Spinal cord (tissue), 10 donors: ENCODE data around the gene OR10J4. TPM values are rescaled to one million over a fixed set of nuclear protein-coding genes. Genes with fewer than 3 reads are reported as not detected.
A peak's percentile ranks its signal among the peaks of the same experiment; 100 is the strongest.

Experiments used
- DNase-seq, 6 donors: peaks; one replicate each; pipeline versions ENCODE4 v3.0.0 to v3.0.0-alpha.2; 2013 to 2015; ENCODE audit warnings: low spot score in 6 of 6, low read depth in 4 of 6
- H3K27ac ChIP-seq: one replicate; pipeline ENCODE4 v1.5.1; 2013; ENCODE audit warnings: low read depth, low read length, control low read depth
- H3K27me3 ChIP-seq: one replicate; pipeline ENCODE4 v1.6.1; 2013; ENCODE audit warnings: low read length; ENCODE audit not compliant: control insufficient read depth, insufficient read depth
- H3K36me3 ChIP-seq: one replicate; pipeline ENCODE4 v1.6.1; 2013; ENCODE audit warnings: low read length; ENCODE audit not compliant: control insufficient read depth, insufficient read depth
- H3K4me1 ChIP-seq: one replicate; pipeline ENCODE4 v1.6.1; 2013; ENCODE audit warnings: low read length; ENCODE audit not compliant: control insufficient read depth, insufficient read depth
- H3K4me3 ChIP-seq: one replicate; pipeline ENCODE4 v1.5.1; 2013; ENCODE audit warnings: low read depth, low read length, control low read depth
- H3K9me3 ChIP-seq: one replicate; pipeline ENCODE4 v1.6.1; 2013; ENCODE audit warnings: low read length; ENCODE audit not compliant: control insufficient read depth, insufficient read depth
- WGBS: methylation state at CpG from one replicate; pipeline ENCODE4 v1.1.5; 2013; ENCODE audit warnings: missing lambda C conversion rate; ENCODE audit not compliant: insufficient coverage; 5-methylcytosine and 5-hydroxymethylcytosine counted together
- long read RNA-seq, 4 donors: transcript quantifications; one replicate each; lab custom pipeline, GENCODE V29; 2026
- polyA plus RNA-seq, 2 donors: library from polyadenylated mRNA; unstranded; fragments of 120-200 nt; gene quantifications; one replicate each; pipeline ENCODE4 v1.2.1, GENCODE V29; 2013; ENCODE audit not compliant: insufficient read length in 2 of 2
- total RNA-seq, 2 donors: library from RNA; depleted of rRNA in 1 of 2; stranded (reverse); fragments of 120-200 nt in 1 of 2; fragments of >200 nt in 1 of 2; gene quantifications; one replicate each; pipeline versions ENCODE4 v1.2.3 to v1.2.4, GENCODE V29; 2013 to 2014
- donor health status: healthy.

Gene OR10J4
- total RNA-seq (not detected), polyA plus RNA-seq (not detected)
- long read RNA-seq, donor 1 = 0 reads
- long read RNA-seq, donor 2, partial matches to known transcripts = 0 of 2 reads
- long read RNA-seq, donor 2, other reads (novel, unspliced or antisense) = 0 of 2 reads
- long read RNA-seq, donor 3 = 0 reads
- long read RNA-seq, donor 4 = 0 reads

GRCh38 chr1:159431904-159432303 is at the start of gene OR10J4:
Gene OR10J4 (plus strand): TSS chr1:159432204.
- no CpG with 5 or more reads among the region's 1 CpG for WGBS
- Histone ChIP-seq H3K36me3 (no peaks in the 10 kb centered on the region), H3K4me1 (no peaks in the 10 kb centered on the region), H3K27me3 (no peaks in the 10 kb centered on the region), H3K4me3 (no peak within 1 kb of the TSS), H3K9me3 (no peaks in the 10 kb centered on the region), H3K27ac (no peak within 1 kb of the TSS)
- DNase-seq = no peak

- Histone ChIP-seq H3K27me3 (no peaks in the 10 kb centered on the region), H3K4me3 (no peak overlapping the region), H3K27ac (no peak overlapping the region), H3K4me1 (no peaks in the 10 kb centered on the region), H3K36me3 (no peaks in the 10 kb centered on the region), H3K9me3 (peaks cover 2% of the 10 kb centered on the region)
- WGBS = no CpG with 5 or more reads among the region's 2 CpGs
- DNase-seq = no peak
These were observed 25.2 kb upstream of the OR10J4 start for GRCh38 chr1:159406821-159407220.

DNA sequence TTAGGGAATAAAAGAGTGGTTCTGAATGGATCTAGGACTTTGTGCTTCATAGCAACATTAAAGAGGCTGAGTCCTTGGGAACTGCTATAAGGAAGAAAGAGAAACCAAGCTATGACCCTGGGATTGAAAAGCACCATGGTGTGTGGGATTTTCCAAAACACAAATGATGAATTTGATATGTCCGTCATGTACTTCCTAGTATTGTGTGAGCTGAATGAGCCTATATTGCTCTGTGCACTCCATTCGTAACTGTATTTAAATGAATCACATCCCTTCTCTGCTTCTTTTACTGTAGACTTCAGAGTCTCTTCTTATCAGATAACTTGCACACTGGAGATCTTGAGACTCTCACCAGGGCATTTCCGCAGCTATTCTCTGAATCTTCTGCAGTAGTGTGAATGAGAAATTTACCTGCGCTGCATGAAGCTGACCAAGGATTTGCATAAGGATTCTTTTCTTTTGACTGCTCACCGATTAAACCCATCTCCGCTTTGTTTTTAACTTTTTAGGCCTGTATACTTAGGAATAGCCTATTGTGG is 23.1 kb upstream of the OR10J4 start:
- no peak overlapping the region for H3K4me3 ChIP-seq
- DNase-seq = no peak
- WGBS = no CpG with 5 or more reads among the region's 6 CpGs

GRCh38 chr1:159421821-159422220 is 10.2 kb upstream of the OR10J4 start:
- WGBS = 81% methylated on average over 8 of the region's 8 CpGs
- Histone ChIP-seq H3K9me3 (peaks cover 4% of the 10 kb centered on the region), H3K4me1 (no peaks in the 10 kb centered on the region), H3K27me3 (no peaks in the 10 kb centered on the region), H3K36me3 (no peaks in the 10 kb centered on the region), H3K27ac (no peak overlapping the region), H3K4me3 (no peak overlapping the region)
- no peak for DNase-seq

More for the DNA sequence above, 23.1 kb upstream of the OR10J4 start:
- no peaks in the 10 kb centered on the region for H3K4me1 ChIP-seq
- no peaks in the 10 kb centered on the region for H3K9me3 ChIP-seq
- H3K36me3 ChIP-seq = no peaks in the 10 kb centered on the region
- no peaks in the 10 kb centered on the region for H3K27me3 ChIP-seq
- H3K27ac ChIP-seq = no peak overlapping the region

GRCh38 chr1:159428536-159428935 is 3.5 kb upstream of the OR10J4 start:
- no peaks in the 10 kb centered on the region for H3K9me3 ChIP-seq
- no peaks in the 10 kb centered on the region for H3K27me3 ChIP-seq
- 67% methylated on average over 3 of the region's 3 CpGs for WGBS
- no peaks in the 10 kb centered on the region for H3K36me3 ChIP-seq
- H3K4me1 ChIP-seq = no peaks in the 10 kb centered on the region
- H3K27ac ChIP-seq = no peak overlapping the region
- DNase-seq = peak in 1 of 6 donors; percentile 8
- H3K4me3 ChIP-seq = no peak overlapping the region

GRCh38 chr1:159429074-159429861 is 2.7 kb upstream of the OR10J4 start:
- H3K9me3 ChIP-seq = no peaks in the 10 kb centered on the region
- DNase-seq = no peak
- no peak overlapping the region for H3K27ac ChIP-seq
- H3K36me3 ChIP-seq = no peaks in the 10 kb centered on the region
- no peaks in the 10 kb centered on the region for H3K4me1 ChIP-seq
- no peak overlapping the region for H3K4me3 ChIP-seq
- no peaks in the 10 kb centered on the region for H3K27me3 ChIP-seq
- 97% methylated on average over 4 of the region's 4 CpGs for WGBS

- 85% methylated on average over 3 of the region's 6 CpGs for WGBS
- no peak for DNase-seq
- no peaks in the 10 kb centered on the region for H3K27me3 ChIP-seq
These were observed 1.0 kb upstream of the OR10J4 start for GRCh38 chr1:159430985-159431384.

GRCh38 chr1:159436469-159436868 is 4.5 kb downstream of the OR10J4 start:
- DNase-seq = no peak
- no peaks in the 10 kb centered on the region for H3K4me1 ChIP-seq
- H3K9me3 ChIP-seq = no peaks in the 10 kb centered on the region
- H3K27ac ChIP-seq = no peak overlapping the region
- no peak overlapping the region for H3K4me3 ChIP-seq
- WGBS = no CpG with 5 or more reads among the region's 4 CpGs
- no peaks in the 10 kb centered on the region for H3K36me3 ChIP-seq
- no peaks in the 10 kb centered on the region for H3K27me3 ChIP-seq

More at GRCh38 chr1:159430985-159431384, 1.0 kb upstream of the OR10J4 start:
- Histone ChIP-seq H3K4me3 (no peak overlapping the region), H3K4me1 (no peaks in the 10 kb centered on the region), H3K9me3 (no peaks in the 10 kb centered on the region), H3K36me3 (no peaks in the 10 kb centered on the region), H3K27ac (no peak overlapping the region)

GRCh38 chr1:159439422-159439821 is 7.4 kb downstream of the OR10J4 start, which contains the start of gene OR10J1:
Gene OR10J1 (plus strand): TSS chr1:159439722. CDS start chr1:159439792, 70 bp downstream.
- no peak for DNase-seq
- Histone ChIP-seq H3K9me3 (no peaks in the 10 kb centered on the region), H3K4me1 (no peaks in the 10 kb centered on the region), H3K36me3 (no peaks in the 10 kb centered on the region), H3K4me3 (no peak within 1 kb of the TSS), H3K27ac (no peak within 1 kb of the TSS), H3K27me3 (no peaks in the 10 kb centered on the region)

- no peaks in the 10 kb centered on the region for H3K27me3 ChIP-seq
- no peak overlapping the region for H3K4me3 ChIP-seq
- no peak overlapping the region for H3K27ac ChIP-seq
- no peak for DNase-seq
- H3K36me3 ChIP-seq = no peaks in the 10 kb centered on the region
- H3K9me3 ChIP-seq = no peaks in the 10 kb centered on the region
- no peaks in the 10 kb centered on the region for H3K4me1 ChIP-seq
These were observed 9.4 kb downstream of the OR10J4 start for GRCh38 chr1:159441360-159441759.
